GM20000 (cell line): ENCODE measurements around the gene CCDC144A.
"Not testable (repeated sequence)": the region's sequence is repeated elsewhere in the genome, so short reads cannot be mapped to it uniquely, and the experiment has no call there.

Experiments used
- DNase-seq: peaks from one replicate; pipeline ENCODE4 v3.0.0; 2012; ENCODE audit warnings: low spot score
- TF ChIP-seq, protein P1 (sequence below): IDR thresholded peaks from 2 replicates; pipeline ENCODE4 v1.5.1; 2012; ENCODE audit warnings: mild to moderate bottlenecking, control low read depth; ENCODE audit errors: extremely low read depth, missing control alignments

The CCDC144A gene

DNA sequence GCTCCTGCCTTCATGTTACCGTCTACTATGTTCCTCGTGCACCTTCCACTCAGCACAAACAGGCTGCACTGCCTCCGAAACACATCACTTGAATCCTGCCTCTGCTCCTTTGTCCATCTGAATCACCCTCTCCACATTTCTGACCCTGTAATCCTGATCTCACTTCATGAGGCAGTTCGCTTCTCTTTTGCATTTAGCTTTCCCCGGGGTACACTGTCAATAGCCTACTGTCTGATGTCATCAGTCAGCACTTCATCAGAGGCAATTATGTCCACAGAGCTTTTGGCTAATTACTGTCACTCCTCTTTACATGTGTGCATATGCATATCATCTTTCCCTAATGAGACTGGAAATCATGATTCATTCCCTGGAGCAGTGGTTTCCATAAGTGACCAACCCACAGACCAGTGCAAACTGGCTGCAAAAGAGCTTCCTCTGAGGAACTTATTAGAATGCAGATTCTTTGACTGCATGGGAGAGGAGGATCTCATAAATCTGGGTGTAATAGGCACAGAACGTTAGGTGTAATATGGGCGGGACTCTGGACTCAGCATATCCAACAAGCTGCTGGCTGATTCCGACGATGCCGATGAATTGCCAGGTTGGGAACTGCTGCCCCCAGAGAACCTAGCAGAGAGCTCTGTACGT lies 99.0 kb downstream of the CCDC144A start:
- not testable (repeated sequence) for DNase-seq

DNA sequence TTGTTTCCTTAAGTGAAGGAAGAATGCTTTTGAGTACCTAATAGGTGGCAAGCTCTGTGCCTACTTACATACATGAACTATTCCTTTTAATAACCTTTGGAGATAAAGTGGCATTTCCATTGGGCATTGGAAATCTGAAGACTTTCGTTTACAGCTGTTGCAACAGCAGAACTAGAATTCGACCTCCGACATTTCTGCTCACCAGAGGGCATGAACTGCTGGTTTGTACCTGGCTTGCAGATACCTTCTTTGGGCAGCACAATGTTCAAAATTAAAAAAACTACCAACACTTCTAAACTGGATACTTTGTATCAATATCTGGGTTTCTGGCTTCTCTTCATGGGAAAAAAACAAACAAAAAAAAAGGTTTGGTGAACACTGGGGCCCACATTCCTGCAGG lies 99.6 kb downstream of the CCDC144A start:
- not testable (repeated sequence) for DNase-seq

DNA sequence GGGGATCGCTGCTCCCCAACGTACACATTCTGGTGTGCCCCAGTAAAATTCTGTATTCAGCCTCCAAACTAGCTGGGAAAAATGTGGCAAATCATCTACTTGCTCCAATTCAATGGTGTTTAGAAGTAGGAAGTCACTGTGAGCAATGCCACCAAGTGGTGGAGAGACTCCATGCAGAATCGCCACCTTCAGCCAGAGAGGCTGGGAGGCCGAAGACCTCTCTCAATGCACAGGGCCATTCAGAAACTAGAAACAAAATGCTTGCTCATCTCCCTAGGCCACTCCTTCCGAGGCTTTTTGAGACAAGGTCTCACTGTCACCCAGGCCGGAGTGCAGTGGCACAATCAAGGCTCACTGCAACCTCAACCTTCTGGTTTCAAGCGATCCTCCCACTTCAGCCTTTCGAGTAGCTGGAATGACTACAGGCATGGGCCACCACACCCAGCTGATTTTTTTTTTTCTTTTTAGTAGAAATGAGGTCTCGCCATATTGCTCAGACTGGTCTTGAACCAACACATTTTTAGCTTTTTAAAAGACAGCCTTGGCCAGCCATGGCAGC lies 100.4 kb downstream of the CCDC144A start:
- not testable (repeated sequence) for DNase-seq

DNA sequence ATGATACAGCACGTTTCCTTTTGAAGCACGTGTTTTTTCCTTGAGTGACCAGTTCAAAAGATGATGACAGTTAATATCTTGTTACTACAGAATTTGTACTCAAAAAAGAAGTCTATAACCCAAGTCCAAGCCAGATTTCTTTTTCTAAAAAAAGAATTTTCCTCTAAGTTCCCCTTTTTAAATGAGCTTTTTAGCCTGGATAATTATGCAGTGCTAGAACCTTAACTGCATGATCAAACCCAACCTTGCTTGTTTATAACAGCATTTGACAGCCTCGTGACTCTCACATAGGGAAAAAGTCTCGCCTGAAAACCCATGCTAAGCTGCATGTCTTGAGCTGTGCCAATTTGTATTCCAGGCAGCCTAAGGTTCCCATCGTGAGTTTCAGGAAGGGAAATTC lies 104.2 kb downstream of the CCDC144A start:
- not testable (repeated sequence) for DNase-seq

DNA sequence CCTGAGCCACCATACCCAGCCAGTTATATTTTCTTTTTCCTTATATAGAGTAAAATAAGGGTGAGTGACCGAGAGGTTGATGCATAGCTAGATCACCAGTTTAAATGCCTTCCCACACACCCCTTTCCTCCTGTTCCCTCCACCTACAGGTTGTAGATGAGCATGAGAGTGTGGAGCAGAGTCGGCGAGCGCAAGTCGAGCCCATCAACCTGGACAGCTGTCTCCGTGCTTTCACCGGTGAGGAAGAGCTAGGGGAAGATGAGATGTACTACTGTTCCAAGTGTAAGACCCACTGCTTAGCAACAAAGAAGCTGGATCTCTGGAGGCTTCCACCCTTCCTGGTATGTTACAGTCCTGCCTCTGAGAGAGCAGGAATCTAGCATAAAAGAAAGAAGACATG lies 105.9 kb downstream of the CCDC144A start:
- not testable (repeated sequence) for DNase-seq

DNA sequence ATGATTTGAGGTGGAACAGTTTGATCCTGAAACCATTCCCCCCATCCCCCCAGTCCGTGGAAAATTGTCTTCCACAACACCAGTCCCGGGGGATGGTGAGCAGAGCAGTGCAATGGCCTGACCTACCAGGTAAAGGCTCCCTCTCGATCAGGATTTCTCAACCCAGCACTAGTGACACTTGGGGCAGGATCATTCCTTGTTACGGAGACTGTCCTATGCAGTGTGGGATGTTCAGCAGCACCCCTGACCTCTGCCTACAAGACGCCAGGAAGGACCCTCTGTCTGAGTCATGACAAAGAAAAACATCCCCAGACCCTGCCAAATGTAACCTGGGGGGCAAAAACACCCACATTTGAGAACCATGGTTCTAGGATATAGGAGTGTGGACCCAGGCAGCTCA lies 114.8 kb downstream of the CCDC144A start:
- DNase-seq = not testable (repeated sequence)

DNA sequence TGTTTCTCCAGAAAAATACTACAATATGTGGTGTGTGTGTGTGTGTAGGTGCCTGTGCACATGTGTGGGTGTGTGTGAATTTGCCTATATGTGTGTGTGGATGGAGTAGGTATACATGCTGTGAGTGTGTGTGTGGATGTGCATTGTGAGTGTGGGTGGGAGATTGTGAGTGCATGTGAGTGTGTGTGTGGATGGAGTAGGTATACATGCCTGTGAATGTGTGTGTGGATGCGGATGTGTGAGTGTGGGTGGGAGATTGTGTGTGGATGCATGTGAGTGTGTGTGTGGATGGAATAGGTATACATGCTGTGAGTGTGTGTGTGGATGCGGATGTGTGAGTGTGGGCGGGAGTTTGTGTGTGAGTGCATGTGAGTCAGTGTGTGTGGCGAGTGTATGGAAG lies 116.6 kb downstream of the CCDC144A start:
- DNase-seq = not testable (repeated sequence)

DNA sequence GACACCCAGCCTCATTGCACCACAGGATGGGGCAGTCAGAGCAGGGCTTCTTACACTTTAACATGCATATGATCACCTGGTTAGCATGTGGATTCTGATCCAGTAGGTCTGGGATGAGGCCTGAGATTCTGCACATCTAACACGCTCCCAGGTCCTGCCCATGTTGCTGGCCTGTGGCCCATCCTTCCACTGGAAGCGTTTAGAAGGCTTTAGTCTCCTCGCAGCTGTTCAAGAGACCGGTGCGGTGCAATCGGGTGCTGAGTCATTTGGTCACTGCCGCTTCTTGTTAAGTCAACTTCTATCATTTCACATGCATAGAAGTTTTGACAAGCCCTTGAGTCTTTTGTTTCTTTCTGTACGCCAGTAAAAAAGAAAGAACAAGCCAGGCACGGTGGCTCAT lies 117.6 kb downstream of the CCDC144A start:
- DNase-seq = not testable (repeated sequence)

DNA sequence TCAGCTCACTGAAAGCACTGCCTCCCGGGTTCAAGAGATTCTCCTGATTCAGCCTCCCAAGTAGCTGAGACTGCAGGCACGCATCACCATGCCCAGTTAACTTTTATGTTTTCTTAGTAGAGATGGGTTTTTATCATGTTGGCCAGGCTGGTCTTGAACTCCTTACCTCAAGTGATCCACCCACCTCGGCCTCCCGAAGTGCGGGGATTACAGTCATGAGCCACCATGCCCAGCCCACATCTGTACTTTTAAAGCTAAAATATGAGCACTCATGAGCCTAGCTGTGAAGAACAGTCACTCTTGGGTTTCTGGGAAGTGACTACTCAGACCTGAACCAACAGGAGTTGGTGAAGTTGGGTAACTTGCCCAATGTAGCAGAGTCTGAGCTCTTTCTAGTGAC lies 120.2 kb downstream of the CCDC144A start:
- DNase-seq = not testable (repeated sequence)

DNA sequence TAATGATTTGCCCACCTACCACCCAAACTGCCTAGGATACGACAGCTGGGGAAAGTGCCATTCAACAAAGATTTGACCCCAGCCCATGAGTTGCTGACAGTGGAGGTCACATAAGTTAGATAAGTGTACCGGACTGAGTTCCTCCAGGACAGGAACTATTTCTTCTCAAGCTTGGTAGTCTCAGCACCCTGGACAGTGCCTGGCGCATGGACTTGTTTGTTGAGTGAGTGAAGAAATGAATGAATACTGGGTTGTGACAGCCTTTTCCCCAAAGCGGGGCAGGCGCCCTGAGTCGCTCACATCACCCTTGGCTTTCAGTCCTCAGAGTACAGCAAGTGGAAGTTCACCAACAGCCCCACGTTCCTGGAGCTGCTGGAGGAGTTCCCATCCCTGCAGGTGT lies 122.1 kb downstream of the CCDC144A start:
- DNase-seq = not testable (repeated sequence)

DNA sequence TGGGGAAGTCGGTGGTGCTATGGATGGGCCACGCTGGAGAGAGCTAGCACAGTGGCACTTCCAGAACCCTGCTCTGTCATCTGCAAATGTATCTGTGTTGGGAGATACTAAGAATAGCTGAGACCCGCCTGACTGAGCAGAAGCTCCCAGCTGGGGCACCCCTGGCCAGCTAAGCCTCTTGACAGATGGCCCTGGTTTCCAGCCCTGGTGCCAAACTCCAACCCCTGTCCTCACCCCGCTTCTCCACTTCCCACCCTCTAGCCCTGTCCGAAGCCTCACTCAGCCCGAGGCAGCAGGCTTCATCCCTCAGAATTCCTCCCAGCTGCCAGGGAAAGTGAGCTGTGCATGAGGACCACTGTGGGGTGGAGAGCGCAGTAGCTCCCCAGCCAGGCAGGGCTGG lies 124.4 kb downstream of the CCDC144A start:
- TF ChIP-seq, protein P1, sequence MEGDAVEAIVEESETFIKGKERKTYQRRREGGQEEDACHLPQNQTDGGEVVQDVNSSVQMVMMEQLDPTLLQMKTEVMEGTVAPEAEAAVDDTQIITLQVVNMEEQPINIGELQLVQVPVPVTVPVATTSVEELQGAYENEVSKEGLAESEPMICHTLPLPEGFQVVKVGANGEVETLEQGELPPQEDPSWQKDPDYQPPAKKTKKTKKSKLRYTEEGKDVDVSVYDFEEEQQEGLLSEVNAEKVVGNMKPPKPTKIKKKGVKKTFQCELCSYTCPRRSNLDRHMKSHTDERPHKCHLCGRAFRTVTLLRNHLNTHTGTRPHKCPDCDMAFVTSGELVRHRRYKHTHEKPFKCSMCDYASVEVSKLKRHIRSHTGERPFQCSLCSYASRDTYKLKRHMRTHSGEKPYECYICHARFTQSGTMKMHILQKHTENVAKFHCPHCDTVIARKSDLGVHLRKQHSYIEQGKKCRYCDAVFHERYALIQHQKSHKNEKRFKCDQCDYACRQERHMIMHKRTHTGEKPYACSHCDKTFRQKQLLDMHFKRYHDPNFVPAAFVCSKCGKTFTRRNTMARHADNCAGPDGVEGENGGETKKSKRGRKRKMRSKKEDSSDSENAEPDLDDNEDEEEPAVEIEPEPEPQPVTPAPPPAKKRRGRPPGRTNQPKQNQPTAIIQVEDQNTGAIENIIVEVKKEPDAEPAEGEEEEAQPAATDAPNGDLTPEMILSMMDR = no peak

DNA sequence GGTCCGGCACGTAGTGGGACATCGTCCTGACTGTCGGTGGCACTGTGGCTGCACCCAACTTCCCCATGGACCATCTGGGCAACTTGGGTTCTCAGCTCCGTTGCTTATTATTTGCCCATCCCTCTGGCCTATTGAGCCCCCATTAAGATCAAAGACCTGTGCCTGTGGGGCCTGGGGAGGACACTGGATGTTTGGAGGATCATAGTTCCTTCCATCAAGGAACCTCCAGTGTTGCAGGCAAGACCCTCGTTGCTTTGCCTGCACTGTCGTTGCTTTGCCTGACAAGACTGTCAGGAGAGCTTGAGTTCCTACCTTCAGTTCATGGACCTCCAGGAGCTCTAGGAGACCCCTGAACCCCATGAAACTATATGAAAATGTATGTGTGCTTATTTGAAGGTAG lies 127.2 kb downstream of the CCDC144A start:
- TF ChIP-seq, protein P1 = no peak
- DNase-seq = no peak

More for the DNA sequence above, 124.4 kb downstream of the CCDC144A start:
- DNase-seq = no peak

DNA sequence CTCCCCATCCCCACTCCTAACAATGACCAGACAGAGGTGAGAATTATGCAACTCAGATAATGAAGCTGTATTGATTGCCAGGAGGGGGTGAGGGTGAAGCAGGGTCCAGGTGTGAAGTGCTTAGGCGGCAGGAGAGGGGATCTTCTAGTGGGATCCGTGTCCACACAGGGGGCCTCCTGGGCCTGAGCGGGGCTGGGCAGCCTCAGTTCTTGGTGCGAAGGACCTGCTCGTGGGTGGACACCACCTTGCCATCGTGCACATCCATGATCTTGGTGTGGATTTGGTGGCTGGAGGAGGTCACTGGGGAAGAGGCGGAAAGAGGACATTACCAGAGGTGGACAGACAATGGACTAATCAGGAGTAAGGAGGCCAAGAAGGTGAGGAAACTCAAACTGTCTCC lies 127.9 kb downstream of the CCDC144A start:
- DNase-seq = not testable (repeated sequence)

DNA sequence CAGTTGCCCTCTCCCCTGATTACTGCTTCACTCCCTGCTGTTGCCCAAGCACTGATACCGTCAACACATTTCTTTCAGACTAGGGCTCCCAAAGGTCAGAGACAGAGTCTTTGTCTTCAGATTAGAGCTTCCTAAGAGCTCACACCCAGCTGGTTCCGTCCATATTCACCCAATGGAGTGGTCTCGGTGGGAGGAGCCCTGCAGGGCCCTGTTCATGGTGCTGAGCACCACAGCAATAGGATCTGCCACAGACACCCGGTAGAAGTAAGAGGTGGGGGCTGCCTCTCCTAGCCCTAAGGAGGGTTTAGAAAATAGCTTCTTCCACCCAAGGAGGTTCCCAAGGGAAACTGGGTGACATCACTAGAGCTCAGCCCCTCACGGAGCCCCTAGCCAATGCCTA lies 128.3 kb downstream of the CCDC144A start:
- DNase-seq = no peak
- TF ChIP-seq, protein P1 = no peak
